NCI-H128 (cell line): ENCODE results near the gene P4HTM.
"Not testable (repeated sequence)": the region's sequence is repeated elsewhere in the genome, so short reads cannot be mapped to it uniquely, and the experiment has no call there.

Experiments used
- DNase-seq: peaks from one replicate; lab custom pipeline; 2025; ENCODE audit not compliant: unreplicated experiment; lab: John Stamatoyannopoulos, UW

The P4HTM gene

DNA sequence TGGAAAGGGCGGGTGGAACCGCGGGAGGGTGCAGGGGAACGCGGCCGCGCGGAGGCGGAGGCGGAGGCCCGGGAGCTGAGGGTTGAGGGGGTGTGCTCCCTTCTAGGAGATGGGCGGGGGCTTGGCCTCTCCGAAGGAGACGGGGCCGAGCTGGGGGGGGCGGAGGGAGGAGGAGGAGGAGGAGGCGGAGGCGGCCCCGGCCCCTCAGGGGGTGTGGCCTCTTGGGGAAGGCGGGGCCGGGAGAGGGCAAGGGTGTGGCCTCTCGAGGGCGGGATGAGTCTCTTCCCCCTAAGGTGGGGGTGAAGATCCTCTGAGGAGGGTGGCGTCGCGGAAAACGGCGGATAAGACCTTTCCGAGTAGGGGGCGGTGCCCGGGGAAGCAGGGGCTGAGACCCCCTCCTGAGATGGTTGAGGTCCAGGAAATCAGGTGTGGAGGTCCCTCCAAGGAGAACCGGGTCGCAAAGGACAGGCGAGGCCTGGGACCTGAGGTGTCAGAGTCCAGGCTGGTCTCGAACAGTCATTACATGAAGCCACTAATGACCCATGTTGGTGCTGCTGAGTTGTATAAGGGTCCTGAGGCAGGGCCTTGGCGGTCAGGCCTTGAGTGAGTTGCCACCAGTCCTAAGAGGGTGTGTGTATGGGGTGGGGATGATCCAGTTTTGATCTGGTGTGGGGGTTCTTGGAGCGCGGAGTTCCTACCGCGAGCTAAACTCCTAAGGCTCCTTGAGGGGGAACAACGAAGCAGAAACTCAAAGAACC lies 17.9 kb downstream of the P4HTM start:
- no peak for DNase-seq

DNA sequence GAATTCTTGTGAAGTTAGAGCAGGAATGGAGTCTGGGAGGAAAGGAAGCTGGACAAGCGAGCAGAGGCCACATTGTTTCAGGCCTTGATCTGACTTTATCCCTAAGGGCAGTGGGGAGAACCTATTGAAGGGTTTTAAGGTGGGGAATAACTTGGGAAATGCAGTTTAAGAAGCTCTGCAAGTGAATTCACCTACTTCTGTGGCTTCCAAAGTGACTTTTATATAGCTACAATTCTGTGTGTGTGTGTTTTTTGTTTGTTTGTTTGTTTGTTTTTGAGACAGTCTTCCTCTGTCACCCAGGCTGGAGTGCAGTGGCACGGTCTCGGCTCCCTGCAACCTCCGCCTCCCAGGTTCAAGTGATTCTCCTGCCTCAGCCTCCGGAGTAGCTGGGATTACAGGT lies 18.6 kb downstream of the P4HTM start:
- not testable (repeated sequence) for DNase-seq

- DNase-seq = no peak
Measured at GRCh38 chr3:49009396-49009795, 19.4 kb downstream of the P4HTM start.

- no peak for DNase-seq
Measured at GRCh38 chr3:49012441-49013017, 22.5 kb downstream of the P4HTM start.

GRCh38 chr3:49013113-49013737 lies 23.2 kb downstream of the P4HTM start:
- DNase-seq = no peak

DNA sequence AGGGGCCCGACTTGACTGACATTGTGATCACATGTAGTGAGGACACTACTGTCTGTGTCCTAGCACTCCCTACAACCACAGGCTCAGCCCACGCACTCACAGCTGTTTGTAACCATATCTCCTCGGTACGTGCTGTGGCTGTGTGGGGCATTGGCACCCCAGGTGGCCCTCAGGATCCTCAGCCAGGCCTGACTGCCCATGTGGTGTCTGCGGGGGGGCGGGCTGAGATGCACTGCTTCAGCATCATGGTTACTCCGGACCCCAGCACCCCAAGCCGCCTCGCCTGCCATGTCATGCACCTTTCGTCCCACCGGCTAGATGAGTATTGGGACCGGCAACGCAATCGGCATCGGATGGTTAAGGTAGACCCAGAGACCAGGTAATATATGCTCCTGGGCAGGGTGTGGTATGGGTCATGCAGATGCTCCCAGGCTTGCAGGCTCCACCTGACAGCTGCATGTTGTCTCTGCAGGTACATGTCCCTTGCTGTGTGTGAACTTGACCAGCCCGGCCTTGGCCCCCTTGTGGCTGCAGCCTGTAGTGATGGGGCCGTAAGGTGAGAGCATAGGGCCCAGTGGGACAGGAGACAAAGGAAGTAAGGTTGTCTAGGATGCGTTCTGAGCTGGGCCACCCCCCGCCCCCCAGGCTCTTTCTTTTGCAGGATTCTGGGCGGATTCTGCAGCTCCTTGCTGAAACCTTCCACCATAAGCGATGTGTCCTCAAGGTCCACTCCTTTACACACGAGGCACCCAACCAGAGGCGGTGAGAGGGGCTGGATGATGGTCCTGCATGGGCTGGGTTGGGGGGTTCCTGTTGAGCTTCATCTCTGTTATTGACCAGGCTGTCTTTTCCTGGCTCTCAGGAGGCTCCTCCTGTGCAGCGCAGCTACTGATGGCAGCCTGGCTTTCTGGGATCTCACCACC lies 24.0 kb downstream of the P4HTM start:
- no peak for DNase-seq

DNA sequence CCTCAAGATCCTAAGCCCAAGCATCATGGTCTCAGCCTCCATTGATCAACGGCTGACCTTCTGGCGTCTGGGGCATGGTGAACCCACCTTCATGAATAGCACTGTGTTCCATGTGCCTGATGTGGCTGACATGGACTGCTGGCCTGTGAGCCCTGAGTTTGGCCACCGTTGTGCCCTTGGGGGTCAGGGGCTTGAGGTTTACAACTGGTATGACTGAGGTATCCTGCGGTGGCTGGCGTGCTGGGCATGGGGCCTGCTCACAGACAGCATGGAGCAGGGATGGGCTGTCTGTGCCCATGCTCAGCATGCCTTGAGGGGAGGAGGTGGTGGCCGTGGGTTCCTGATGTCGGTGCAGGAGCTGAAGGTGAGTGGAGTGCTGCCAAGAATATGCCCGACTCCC lies 25.0 kb downstream of the P4HTM start:
- DNase-seq = no peak

DNA sequence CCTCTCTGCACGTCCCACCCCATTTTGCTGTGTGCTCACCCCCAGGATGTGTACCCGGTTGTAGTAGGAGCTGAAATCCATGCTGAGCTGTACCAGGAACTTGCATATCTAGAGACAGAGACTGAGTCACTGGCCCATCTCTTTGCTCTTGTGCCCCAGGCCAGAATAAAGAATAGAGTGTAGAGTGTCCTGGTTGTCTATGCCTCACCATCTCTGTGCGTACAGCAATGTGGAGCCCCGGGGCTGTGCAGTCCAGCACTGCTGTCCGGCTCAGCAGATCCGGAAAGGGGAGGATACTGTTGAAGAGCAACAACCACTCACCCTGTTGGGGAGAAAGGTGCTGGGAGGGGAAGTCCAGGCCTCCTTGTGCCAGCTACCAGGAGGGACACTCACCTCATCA lies 25.7 kb downstream of the P4HTM start:
- no peak for DNase-seq

DNA sequence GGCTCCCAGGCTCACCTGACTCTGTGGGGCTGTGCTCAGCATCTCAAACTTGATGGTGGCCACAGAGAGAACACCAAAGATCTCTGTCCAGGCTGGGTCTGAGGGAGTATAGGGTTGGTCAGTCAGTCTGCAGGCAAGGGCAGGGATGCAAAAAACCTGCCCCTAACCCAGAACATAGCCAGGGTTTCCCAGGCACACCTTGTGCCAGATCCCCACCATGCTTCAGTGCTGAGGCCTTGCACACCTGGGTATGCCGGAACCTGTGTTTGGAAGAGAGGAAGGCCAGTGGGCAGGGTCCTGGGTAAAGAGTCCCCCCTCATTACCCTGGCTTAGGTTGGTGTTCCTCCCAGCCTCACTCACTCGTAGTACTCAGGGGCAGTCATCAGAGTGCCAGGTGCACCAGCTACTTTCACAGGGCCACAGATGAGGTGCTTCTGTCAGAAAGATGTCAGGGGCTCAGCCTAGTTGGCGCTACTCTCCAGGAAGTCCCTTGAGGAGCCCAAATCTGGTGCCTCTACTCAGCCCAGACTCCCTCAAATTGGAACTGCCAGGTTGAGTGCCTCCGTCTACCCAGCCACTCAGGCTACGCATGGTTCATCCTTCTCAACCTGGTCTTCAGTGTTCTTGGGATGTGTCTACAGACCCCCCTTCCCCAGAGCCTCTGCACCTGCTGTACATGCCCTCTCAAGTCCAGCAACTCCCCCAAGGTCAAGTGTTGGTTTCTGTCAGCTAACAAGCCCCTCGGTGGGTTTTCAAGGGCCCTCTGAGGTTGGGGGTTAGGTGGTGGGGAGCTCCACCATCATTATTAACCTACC lies 26.6 kb downstream of the P4HTM start:
- no peak for DNase-seq

DNA sequence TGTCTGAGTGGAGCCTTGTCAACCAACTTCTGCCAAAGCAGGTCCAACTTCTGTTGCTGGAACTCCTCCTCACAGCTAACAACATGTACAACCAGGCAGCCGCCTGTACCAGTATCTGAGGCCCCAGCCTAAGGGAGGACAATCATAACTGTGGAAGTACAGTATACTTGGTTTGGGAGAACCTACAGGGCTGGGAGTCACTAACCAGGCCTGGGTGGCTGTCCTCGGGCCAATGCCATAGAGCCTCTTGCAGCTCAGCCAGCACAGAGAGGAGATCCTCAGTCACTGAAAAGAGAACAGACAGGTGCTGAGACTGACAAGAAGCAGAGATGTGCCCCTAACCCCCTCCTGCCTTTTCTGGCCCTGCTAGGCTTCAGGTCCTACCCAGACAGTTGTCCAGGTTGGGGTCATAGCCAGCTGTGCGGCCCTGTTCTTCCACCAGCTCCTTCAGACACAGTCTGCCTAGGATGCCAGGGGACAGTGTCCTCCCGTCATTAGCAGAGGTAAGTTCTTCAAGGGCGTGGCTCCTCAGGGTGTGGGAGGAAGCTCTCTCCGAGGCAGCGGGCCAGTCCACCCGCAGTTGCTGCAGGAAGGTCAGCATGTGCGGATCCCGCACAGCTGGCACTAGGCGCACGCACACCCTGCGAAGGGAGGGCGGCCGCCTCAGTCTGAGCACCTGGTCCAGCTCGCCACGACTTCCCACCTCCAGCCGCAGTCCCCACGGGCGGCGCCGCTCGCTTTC lies 27.4 kb downstream of the P4HTM start:
- DNase-seq = no peak

- no peak for DNase-seq
Measured at GRCh38 chr3:49017971-49018706, 28.1 kb downstream of the P4HTM start, which contains the start of gene DALRD3. DALRD3 (minus strand) TSS chr3:49018580; CDS start chr3:49018564, 16 bp downstream.

GRCh38 chr3:49018707-49019006 lies 28.6 kb downstream of the P4HTM start:
- DNase-seq = no peak

GRCh38 chr3:49019941-49020329 lies 29.9 kb downstream of the P4HTM start:
- no peak for DNase-seq

DNA sequence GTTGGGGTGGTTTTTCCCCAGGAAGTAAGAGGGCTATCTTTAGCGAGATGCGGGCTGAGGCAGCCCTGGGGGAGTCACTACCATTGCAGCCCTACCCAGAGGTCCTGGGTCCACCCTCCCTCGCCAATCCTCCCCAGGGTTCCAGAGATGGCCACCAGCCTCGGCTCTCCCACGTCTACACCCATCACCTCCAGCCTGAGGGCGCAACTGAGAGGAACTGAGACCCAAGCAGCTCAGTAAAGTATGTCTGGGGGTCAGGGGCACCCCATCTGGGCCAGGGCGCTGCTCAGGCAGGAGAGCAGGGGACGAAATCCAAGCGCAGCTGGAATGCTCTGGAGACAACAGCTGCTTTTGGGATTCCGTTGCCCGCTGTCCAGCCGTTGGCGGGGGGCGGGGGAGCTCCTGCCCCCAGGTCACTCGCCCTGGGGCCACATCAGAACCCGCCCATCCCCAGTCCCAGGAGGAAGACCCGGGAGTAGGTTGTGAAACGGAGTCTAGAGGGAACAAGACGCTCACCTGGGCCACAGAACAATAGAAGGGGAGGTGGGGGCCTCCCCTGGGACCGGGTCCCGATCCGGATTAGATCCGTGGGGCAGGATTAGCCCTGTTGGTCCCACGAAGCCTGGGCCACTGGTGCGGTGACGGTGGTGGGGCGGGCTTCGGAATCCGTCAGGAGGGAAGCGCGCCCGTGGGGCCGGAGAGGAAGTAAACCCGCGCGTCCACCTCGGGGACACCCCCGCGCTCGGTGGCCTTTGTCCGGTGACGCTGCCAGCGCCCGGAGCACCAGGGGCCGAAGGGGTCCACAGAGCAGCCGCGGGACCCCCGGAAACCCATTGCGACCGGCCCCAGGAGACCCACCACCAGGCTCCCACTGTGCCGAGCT lies 30.5 kb downstream of the P4HTM start:
- DNase-seq = no peak

DNA sequence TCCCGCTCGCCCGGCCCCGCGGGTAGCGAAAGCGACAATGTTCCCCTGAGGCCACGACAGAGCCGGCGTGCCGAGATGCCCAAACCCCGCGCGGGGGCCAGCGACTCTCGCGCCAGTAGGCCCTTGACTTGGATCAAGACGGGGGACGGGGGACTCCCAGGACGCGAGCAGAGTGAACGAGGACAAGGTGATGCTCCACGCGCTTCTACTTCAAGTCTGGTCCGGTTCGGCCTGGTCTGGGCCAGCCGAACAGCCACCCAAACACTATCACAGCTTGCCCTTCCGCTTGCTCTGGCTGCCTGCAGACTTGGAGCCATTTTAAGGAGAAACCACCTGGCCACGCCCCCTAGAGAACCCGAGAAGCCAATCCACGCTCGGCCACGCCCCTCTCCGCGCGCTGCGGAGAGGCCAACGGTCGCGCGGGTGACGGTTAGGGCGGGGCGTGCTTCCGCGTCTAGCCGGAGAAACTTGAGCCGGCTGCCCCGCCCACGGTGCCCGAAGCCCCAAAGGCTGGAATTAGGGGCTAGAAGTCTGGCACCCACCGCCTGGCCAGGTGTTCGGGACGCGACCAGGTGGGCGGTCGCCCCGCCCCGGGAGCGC lies 31.3 kb downstream of the P4HTM start:
- peak; percentile 96 for DNase-seq

DNA sequence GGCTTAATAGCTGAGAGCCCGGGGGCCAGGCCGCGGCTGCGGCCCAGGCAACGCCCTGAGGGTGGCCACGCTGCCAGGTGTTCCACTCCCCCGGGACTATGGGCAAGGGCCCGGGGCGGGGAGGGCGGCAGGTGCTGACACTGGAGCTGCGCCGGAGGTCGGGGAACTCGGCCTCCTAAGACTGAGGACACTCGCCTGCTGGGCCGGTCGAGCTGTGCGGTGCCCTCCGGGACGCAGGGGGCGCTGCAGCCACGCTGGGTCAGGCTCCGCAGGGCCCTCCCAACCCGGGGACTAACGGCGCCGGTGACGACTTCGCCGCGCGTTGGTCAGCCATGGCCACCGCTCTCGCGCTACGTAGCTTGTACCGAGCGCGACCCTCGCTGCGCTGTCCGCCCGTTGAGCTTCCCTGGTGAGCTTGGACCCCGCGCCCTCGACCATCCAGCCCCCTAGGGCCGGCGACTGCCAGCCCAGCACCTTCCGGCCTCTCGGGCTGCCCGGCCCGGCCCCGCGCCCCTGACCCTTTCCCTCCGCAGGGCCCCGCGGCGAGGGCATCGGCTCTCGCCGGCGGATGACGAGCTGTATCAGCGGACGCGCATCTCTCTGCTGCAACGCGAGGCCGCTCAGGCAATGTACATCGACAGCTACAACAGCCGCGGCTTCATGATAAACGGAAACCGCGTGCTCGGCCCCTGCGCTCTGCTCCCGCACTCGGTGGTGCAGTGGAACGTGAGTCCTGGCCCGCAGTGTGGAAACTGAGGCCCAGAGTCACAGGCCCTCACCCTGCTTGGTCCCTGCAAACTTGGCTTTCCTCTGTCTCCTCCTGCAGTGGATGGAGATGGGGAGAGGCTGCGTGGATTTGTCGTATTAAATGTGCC lies 32.0 kb downstream of the P4HTM start, which contains the start of gene NDUFAF3:
Gene NDUFAF3, plus strand, starts transcription at position 309 of the 875 bp plus-strand sequence. Its CDS starts 24 bp downstream, at position 333.
- DNase-seq = peak; percentile 86

GRCh38 chr3:49022688-49023171 lies 32.7 kb downstream of the P4HTM start:
- no peak for DNase-seq
